ENCODE data around the gene AGAP5.

Gene AGAP5

DNA sequence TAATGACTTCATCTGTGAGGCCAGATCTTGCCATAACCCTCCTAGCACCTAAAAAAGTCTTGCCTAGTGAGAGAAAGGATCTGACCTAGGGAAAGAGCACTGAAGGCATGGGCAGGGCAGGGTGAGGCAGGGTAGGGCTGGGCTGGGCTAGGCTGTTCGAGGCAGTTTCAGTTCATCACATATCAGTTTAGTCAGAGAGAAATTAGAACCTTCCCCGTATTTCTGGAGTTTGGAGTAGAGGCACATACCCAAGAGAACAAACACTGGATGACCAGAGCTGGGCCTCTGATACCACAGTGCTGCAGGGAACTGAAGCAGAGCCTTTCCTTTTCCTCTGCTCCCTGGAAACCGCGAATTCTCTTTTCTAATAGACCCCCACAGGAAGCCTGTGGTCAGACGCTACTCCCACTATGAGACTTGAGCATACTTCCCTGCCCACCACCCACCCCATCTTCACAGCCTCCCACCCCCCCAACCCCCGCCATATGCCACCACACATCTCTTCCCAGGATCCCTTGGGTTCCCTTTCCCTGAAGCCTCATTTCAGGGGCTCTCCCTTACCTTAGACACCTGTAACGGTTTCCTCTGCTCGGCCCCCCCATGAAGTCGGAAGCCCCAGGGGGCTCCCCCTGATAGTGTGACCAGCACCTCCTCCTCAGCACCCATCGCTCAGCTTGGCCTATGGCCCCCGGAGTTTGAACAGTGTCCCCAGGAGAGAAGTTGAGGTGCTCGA, 42.5 kb downstream of the AGAP5 start:
- ATAC-seq (ENCODE audit: low read depth) (no peak), DNase-seq (ENCODE audit: low spot score in 2 of 2) (no peak)
- H3K9me3 Mint-ChIP-seq = no peaks in the 10 kb centered on the region
- peaks cover 10% of the 10 kb centered on the region for H3K27me3 Mint-ChIP-seq
- H3K4me3 Mint-ChIP-seq = no peak overlapping the region
- H3K4me1 Mint-ChIP-seq = peaks cover 4% of the 10 kb centered on the region
- H3K36me3 Mint-ChIP-seq = no peaks in the 10 kb centered on the region
- H3K27ac Mint-ChIP-seq = no peak overlapping the region

DNA sequence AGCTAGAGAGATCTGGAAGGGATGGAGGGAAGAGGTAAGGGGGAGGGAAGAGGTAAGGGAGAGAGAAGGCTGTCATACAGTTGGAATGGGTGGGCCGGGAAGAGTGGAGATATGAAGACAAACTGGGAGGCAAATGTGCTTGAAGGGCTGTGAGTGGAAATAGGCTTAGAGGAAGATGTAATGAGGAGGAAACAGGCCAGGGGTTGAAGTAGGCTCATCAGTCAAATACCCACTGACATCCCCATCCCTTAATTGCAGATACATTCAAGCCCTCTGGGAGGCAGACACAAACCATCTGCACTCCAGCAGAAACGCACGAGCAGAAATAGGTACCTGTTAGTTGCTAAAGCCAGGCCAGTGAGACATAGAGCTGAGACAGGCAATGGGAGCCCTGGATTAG, 44.2 kb downstream of the AGAP5 start:
- Mint-ChIP-seq H3K9me3 (no peaks in the 10 kb centered on the region), H3K27ac (no peak overlapping the region), H3K27me3 (peaks cover 10% of the 10 kb centered on the region), H3K36me3 (no peaks in the 10 kb centered on the region), H3K4me1 (peaks cover 8% of the 10 kb centered on the region), H3K4me3 (no peak overlapping the region)
- DNase-seq (ENCODE audit: low spot score in 2 of 2) (no peak), ATAC-seq (ENCODE audit: low read depth) (no peak)

DNA sequence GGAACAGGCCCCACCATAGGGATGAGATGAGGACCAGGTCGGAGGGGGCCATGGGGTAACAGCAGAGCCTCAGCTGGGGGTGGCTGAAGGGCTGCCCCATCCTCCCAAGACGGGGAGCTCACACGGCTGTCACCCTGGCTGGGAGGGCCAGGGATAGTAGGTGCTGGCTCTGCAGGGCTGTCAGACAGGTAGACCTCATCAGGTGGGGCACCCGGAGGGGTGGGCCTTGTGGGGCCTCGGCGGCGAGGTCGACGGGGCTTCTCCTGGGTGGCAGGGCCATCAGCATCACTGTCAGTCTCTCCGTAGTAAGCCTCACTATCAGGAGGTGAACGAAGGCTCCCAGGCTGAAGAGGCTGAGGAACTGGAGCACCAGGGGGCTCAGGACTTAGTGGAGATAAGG, 44.7 kb downstream of the AGAP5 start:
- Mint-ChIP-seq H3K36me3 (no peaks in the 10 kb centered on the region), H3K27me3 (peaks cover 10% of the 10 kb centered on the region), H3K27ac (no peak overlapping the region), H3K9me3 (no peaks in the 10 kb centered on the region), H3K4me1 (peaks cover 8% of the 10 kb centered on the region), H3K4me3 (no peak overlapping the region)
- ATAC-seq (ENCODE audit: low read depth) (no peak), DNase-seq (ENCODE audit: low spot score in 2 of 2) (no peak)

DNA sequence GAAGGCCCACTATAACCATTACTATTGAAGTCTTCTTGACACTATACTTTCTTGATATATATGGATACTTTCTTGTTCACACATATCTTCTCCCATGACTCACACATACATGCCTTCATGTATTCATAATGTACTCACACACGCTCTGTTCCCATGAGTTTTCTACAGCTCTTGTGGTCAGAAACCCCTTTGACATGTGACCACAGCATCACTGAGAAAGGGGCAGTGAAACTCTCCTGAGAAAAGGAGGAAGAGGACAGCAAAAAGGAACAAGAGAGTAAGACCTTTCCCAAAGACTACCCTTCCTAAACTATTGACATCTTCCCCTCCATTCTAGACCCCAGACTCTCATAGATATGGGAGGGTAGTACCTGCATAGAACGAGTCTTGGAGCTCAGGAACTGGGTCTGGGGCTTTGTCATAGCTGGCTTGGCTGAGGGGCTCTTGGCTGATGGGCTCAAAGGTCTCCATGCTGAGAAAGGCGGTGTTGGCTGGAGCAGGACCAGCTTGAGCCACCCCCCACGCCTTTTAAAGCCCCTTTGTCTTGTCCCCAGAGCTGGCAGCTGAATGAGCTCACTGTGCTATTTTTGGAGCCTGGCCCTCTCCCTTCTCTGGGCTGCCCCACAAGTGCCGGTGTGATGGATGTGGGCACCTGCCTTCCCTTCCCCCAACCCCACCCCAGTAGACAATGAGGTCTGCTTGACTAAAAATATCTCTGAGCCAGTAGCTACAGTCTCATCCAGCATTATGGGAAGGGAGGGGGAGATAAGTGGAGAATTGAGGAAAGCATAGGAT, 47.2 kb downstream of the AGAP5 start:
- ATAC-seq (ENCODE audit: low read depth) (peak; percentile 50), DNase-seq (ENCODE audit: low spot score in 2 of 2) (no peak)
- Mint-ChIP-seq H3K27me3 (peaks cover 13% of the 10 kb centered on the region), H3K27ac (no peak overlapping the region), H3K4me1 (peaks cover 10% of the 10 kb centered on the region), H3K9me3 (no peaks in the 10 kb centered on the region), H3K36me3 (no peaks in the 10 kb centered on the region), H3K4me3 (no peak overlapping the region)

DNA sequence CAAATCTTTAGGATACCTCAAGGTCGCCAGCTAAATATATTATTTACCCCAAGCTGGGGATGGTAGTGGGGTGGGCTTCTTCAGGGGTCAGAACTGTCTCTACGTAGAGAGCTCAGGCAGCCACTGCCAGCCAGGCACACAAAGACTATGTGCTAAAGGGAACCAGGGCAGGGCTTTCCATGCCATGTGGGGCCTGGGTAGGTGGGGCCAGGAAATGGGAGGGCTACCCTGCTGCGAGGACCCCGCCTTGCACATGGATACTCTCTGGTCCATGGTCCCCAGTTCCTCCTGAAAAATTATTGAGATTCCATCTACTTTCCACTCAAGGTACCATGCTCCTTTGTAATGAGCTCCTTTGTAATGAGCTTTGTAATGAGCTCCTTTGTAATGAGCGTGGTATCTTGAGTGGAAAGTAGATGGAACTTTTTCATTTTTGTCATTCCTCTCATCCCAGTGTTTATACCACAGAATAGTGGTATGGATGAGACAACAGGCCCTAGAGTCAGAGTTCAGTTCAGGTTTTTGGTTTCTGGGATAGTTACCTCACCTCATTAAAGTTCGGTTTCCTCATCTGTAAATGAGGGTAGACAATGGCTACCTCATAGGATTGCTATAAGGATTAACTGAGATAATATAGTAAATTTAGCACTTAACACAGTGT, 47.9 kb downstream of the AGAP5 start:
- peaks cover 13% of the 10 kb centered on the region for H3K27me3 Mint-ChIP-seq
- H3K4me1 Mint-ChIP-seq = peaks cover 10% of the 10 kb centered on the region
- ATAC-seq (ENCODE audit: low read depth) = no peak
- H3K36me3 Mint-ChIP-seq = no peaks in the 10 kb centered on the region
- H3K9me3 Mint-ChIP-seq = no peaks in the 10 kb centered on the region
- H3K4me3 Mint-ChIP-seq = no peak overlapping the region
- H3K27ac Mint-ChIP-seq = no peak overlapping the region
- no peak for DNase-seq (ENCODE audit: low spot score in 2 of 2)

DNA sequence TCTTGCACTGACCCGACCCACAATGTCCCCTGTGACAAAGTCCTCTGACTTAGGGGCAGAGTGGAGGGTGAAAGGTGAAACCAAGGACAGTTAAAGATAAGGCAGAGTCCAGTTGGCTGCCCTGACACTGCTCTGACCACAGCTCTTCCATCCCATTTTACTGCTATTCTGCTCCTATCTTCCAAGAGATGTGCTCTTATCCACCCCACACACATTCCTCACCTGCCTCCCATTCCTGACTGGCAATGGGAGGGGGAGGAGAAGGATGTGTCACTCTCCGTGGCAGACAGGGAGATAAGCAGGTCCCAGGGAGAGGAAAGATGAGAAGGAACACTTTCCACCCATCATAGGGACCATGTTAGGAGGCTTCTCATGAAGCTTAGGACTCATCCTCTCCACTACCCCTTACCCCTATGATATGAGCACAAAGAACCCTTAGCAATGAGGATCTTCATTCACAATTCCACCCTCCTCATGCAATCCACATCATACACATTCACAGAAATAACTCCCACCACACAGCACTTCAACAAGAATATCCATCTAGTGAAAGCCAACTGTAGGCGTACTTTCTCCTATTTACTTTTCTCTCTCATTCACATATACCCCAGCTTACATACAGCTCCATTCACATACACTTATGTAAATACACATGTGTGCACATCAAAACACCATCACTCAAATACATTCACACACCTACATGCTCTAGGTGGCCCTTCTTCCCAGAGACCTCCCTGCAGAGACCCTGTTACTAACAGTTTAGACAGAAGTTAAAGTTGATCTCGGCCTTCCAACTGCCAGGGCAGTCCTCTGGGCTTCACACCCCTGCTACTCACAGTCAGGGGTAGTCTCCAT, 48.7 kb downstream of the AGAP5 start:
- peak overlapping the region; percentile 38 for H3K4me3 Mint-ChIP-seq
- H3K27ac Mint-ChIP-seq = no peak overlapping the region
- H3K27me3 Mint-ChIP-seq = peaks cover 13% of the 10 kb centered on the region
- H3K9me3 Mint-ChIP-seq = no peaks in the 10 kb centered on the region
- no peak for DNase-seq (ENCODE audit: low spot score in 2 of 2)
- peaks cover 11% of the 10 kb centered on the region for H3K4me1 Mint-ChIP-seq
- no peak for ATAC-seq (ENCODE audit: low read depth)
- no peaks in the 10 kb centered on the region for H3K36me3 Mint-ChIP-seq

DNA sequence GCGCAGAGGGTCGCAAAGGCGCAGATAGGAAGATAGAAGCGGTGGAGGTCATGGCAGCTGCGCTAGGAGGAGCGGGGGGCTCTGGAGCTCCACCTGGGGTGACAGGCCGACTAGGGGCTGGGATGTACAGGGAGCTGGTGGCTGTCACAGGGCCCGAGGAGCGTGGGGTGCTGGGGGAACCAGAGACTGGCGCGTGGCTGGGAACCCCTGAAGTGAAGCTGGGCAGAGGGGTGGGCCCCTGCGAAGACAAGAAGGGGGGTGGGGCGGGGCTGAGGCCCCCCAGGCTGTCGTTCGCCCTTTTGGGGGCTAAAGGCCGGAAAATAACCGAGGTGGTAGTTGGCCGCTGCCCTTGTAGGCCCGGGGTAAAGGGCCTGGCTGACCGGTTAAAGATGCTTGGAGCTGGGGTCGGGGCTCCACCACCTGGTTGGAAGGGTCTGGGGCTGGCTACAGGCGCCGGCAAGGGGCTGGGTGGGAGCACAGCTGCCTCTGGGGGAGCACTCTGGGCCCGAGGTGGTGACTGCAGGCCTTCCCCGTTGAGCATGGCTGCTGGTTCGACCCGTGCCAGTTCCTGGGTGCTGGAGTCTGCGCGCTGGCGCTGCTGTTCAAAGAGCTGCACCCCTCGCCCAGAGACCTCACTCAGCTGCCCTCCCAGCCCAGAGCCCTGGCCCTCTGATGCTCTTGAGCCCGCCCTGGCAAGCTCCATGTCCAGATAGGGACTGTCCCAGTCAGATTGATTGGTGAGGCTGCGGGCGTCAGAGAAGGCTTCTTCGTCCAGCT, 49.8 kb downstream of the AGAP5 start:
- DNase-seq (ENCODE audit: low spot score in 2 of 2) (no peak), ATAC-seq (ENCODE audit: low read depth) (peak; percentile 9)
- H3K27me3 Mint-ChIP-seq = peaks cover 7% of the 10 kb centered on the region
- no peaks in the 10 kb centered on the region for H3K9me3 Mint-ChIP-seq
- peak overlapping the region; percentile 63 for H3K27ac Mint-ChIP-seq
- peaks cover 15% of the 10 kb centered on the region for H3K4me1 Mint-ChIP-seq
- peak overlapping the region; percentile 71 for H3K4me3 Mint-ChIP-seq
- H3K36me3 Mint-ChIP-seq = no peaks in the 10 kb centered on the region

DNA sequence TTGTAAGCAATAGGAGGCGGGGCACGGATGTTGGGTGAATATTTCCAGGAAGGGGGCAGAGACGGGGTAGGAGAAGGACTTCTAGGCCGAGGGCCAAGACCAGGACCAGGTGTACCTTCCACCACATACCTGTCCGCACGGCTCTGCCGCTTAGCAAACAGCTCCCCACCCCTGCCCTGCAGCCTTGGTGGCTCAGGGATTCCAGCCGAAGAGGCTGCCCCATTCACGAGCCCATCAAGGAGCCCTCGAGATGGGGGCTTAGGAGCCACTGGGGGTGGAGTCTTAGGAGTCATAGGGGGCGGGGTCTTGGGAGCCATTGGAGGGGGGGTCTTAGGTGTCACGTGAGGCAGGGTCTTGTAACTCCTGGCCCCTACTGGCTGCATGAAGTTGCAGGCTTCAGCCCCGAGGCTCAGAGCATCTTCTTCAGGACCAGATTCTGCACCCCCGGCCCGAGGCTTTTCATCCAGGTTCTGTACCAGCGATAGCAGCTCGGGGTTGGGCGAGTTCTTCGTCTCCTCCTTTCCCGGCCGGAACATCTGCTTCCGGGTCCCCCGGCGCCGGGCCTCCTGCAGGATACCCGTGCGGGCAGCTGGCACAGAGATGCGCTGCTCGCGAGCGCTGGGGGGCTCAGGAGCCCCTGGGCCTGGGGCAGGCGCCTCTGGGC, 50.6 kb downstream of the AGAP5 start:
- Mint-ChIP-seq H3K4me1 (peaks cover 15% of the 10 kb centered on the region), H3K27me3 (peaks cover 5% of the 10 kb centered on the region), H3K27ac (peak overlapping the region; percentile 63), H3K9me3 (no peaks in the 10 kb centered on the region), H3K4me3 (peak overlapping the region; percentile 71), H3K36me3 (no peaks in the 10 kb centered on the region)
- DNase-seq (ENCODE audit: low spot score in 2 of 2) (peak in 1 of 2 donors; percentile 38), ATAC-seq (ENCODE audit: low read depth) (peak; percentile 4)

DNA sequence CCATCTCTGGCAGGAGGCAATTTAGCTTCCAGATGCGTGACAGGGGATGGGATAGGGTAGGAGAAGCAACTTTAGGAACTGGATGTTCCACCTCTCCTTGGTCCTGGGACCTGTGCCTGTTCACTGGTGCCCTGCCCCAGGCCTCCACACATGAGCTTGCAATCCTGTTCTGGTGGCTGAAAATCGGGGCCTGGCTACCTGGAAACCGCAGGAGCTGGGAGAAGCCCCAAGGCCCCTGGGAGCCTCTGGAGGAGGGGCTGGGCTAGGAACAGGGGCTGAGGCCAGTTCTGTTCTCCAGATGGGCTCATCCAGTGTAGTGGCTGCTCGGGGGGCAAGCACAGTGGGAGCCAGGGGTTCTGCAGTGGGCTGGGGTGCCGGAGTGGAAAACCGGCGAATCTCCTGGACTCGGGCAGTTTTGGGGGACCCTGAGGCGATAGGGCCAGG, 51.3 kb downstream of the AGAP5 start:
- H3K27ac Mint-ChIP-seq = no peak overlapping the region
- ATAC-seq (ENCODE audit: low read depth) (no peak), DNase-seq (ENCODE audit: low spot score in 2 of 2) (no peak)
- H3K4me3 Mint-ChIP-seq = peak overlapping the region; percentile 71
- no peaks in the 10 kb centered on the region for H3K36me3 Mint-ChIP-seq
- peaks cover 6% of the 10 kb centered on the region for H3K27me3 Mint-ChIP-seq
- H3K4me1 Mint-ChIP-seq = peaks cover 15% of the 10 kb centered on the region
- H3K9me3 Mint-ChIP-seq = no peaks in the 10 kb centered on the region

DNA sequence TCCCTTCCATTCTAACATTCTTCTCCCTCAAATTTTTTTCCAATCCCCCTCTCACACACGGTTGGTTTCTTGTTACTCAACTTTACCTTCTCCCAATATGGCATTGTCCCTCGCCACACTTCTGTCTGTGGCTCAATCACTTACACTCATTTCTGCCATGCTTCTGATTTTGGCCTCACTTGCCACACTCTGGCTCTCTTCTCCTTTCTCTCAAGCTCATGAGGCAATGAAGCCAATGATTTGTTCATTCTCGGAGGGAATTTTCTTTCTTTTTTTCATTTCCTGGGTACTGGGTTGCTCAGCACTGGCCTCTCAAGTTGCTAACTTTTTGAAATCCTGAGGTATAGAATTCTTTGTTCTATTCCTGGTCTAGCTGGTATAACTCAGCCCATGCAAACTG, 52.7 kb downstream of the AGAP5 start:
- Mint-ChIP-seq H3K27ac (no peak overlapping the region), H3K27me3 (peaks cover 4% of the 10 kb centered on the region), H3K4me3 (no peak overlapping the region), H3K9me3 (no peaks in the 10 kb centered on the region), H3K36me3 (no peaks in the 10 kb centered on the region), H3K4me1 (peaks cover 11% of the 10 kb centered on the region)
- DNase-seq (ENCODE audit: low spot score in 2 of 2) (no peak), ATAC-seq (ENCODE audit: low read depth) (no peak)

DNA sequence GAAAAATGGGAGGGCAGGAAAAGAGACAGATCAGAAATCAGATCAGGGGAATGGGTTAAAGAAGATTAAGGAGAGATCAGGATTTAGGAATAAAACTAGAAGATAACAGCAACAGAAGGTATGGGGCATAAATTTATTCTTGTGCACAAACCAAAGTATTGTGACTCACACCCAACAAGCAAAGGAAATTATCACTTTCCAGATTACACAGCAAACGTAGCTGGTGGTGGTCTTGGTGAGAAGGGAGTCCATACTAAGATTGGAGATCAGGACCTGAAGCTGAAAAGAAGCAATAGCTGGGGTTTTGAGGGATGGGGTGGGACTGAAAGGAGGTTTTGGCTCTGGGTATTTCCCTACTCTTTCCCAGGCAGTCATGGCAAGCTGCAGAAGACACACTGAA, 53.1 kb downstream of the AGAP5 start:
- H3K4me3 Mint-ChIP-seq = no peak overlapping the region
- H3K36me3 Mint-ChIP-seq = no peaks in the 10 kb centered on the region
- ATAC-seq (ENCODE audit: low read depth) (no peak), DNase-seq (ENCODE audit: low spot score in 2 of 2) (no peak)
- peaks cover 11% of the 10 kb centered on the region for H3K4me1 Mint-ChIP-seq
- peaks cover 4% of the 10 kb centered on the region for H3K27me3 Mint-ChIP-seq
- H3K9me3 Mint-ChIP-seq = no peaks in the 10 kb centered on the region
- peak overlapping the region; percentile 65 for H3K27ac Mint-ChIP-seq

DNA sequence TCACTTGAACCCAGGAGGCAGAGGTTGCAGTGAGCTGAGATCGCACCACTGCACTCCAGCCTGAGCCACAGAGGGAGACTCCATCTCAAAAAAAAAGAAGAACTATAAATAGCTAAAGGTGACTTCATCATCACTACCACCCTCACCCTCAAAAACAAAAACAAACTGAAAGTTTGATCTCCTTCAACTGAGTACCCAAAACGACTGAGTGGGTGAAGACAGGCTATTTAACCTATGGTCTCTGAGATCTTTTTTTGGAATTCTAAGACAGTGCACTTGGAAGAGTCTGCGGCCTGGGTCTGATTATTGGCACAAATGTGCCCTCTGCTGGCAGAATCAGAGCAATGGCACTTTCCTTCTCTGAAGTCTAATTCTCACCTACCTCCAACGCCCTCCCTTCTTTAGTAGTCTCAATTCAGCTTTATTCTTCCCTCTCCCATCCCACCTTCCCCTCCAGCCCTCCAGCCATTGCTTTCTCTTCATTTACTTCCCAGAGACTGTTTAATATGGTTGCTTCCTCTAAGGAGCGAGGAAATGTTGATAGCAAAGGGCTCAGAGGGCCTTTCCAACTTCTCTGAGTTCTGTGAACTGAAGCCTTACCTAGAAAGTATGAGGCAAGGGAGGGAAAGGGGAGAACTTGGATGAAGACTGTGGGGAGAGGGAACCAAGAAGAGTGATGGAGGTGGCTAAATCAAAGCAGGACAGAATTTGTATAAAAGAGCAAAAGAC, 53.7 kb downstream of the AGAP5 start:
- Mint-ChIP-seq H3K36me3 (no peaks in the 10 kb centered on the region), H3K4me1 (peaks cover 7% of the 10 kb centered on the region), H3K4me3 (peak overlapping the region; percentile 37), H3K9me3 (no peaks in the 10 kb centered on the region), H3K27ac (peak overlapping the region; percentile 65), H3K27me3 (peaks cover 4% of the 10 kb centered on the region)
- ATAC-seq (ENCODE audit: low read depth) (peak; percentile 82), DNase-seq (ENCODE audit: low spot score in 2 of 2) (peak; percentile 44 to 56)
